HepG2 (cell line): Measurements from ENCODE around the gene RHBDF2. TPM values are rescaled to one million over a fixed set of nuclear protein-coding genes. Genes with fewer than 3 reads are reported as not detected.

Experiments
- ATAC-seq: fragments of 200-7000 bp; cut with Tn5 transposase; 3 replicates; pipeline ENCODE4 v1.9.1; 2020; ENCODE audit warnings: mild to moderate bottlenecking, moderate library complexity
- BruUV-seq: library from RNA; stranded (reverse); fragments of 400-500 nt; replicated peaks from 2 replicates; lab custom pipeline; 2021; lab: Mats Ljungman, UMichigan
- CTCF ChIA-PET: fragments of 300-600 bp; formaldehyde crosslinking; extraction: SDS; loops from one replicate; lab custom pipeline; 2021; ENCODE audit warnings: low total read pairs, inconsistent platforms, low intra/inter-chr PET ratio; lab: Yijun Ruan, JAX
- POLR2A ChIA-PET: fragments of 350-600 bp; sonication (Branson Sonifier 250); formaldehyde crosslinking; loops from one replicate; lab custom pipeline; 2020; ENCODE audit warnings: antibody characterized with exemption, inconsistent platforms; lab: Yijun Ruan, JAX
- DNase-seq: peaks from one replicate; pipeline ENCODE4 v3.0.0-alpha.2; 2015; ENCODE audit warnings: low spot score
- FAIRE-seq: peaks from 3 replicates; lab custom pipeline; 2011; peaks lifted over from hg19 to GRCh38; lab: Jason Lieb, UNC
- H2AFZ ChIP-seq: one replicate; pipeline ENCODE4 v1.6.1; 2011; ENCODE audit warnings: low read length, inconsistent platforms
- H3K27ac ChIP-seq: fragments of 300-600 bp; 3 replicates; pipeline ENCODE4 v1.8.0; 2011; ENCODE audit warnings: mixed run types, mild to moderate bottlenecking, mixed read lengths, low read length, inconsistent platforms; ENCODE audit not compliant: insufficient read depth; ENCODE audit errors: extremely low read length
- H3K27me3 ChIP-seq, 2 experiments: fragments of 200-600 bp in 1 of 2; 2 replicates in 1 of 2; 3 replicates in 1 of 2; pipeline versions ENCODE4 v1.6.0 to v1.8.0; 2011; ENCODE audit warnings: low read length in 2 of 2, mild to moderate bottlenecking in 2 of 2, moderate library complexity in 2 of 2, inconsistent platforms in 1 of 2; ENCODE audit not compliant: insufficient read depth in 2 of 2, control insufficient read depth in 1 of 2
- H3K36me3 ChIP-seq, 2 experiments: fragments of 200-600 bp in 1 of 2; replicated peaks in 1 of 2; 2 replicates in 1 of 2; 3 replicates in 1 of 2; pipeline versions ENCODE4 v1.5.1 to v1.8.0; 2011; ENCODE audit warnings: low read length in 2 of 2, inconsistent platforms in 1 of 2; ENCODE audit not compliant: insufficient read depth in 2 of 2, control insufficient read depth in 1 of 2
- H3K4me1 ChIP-seq: 2 replicates; pipeline ENCODE4 v1.5.1; 2012; ENCODE audit warnings: low read length, inconsistent platforms; ENCODE audit not compliant: insufficient read depth
- H3K4me2 ChIP-seq: 2 replicates; pipeline ENCODE4 v1.6.0; 2011; ENCODE audit warnings: low read depth, low read length, inconsistent platforms
- H3K4me3 ChIP-seq, 3 experiments: fragments of 200-600 bp in 1 of 3; sonication (generic), shearing (Covaris generic) in 1 of 3; replicated peaks in 1 of 3; 2 replicates each; pipeline ENCODE4 v1.5.1; 2011 to 2016; ENCODE audit warnings: low read length in 3 of 3, inconsistent platforms in 2 of 3, low read depth in 2 of 3, mild to moderate bottlenecking in 2 of 3, control low read depth in 1 of 3, mixed read lengths in 1 of 3; ENCODE audit not compliant: insufficient read depth in 1 of 3
- H3K79me2 ChIP-seq: one replicate; pipeline ENCODE4 v1.6.1; 2011; ENCODE audit warnings: low read length, inconsistent platforms; ENCODE audit not compliant: insufficient read depth
- H3K9ac ChIP-seq: 2 replicates; pipeline ENCODE4 v1.6.0; 2011; ENCODE audit warnings: mild to moderate bottlenecking, low read depth, low read length, inconsistent platforms; ENCODE audit not compliant: insufficient read depth
- H3K9me3 ChIP-seq: 2 replicates; pipeline ENCODE4 v1.5.1; 2012; ENCODE audit warnings: mild to moderate bottlenecking, low read length
- H4K20me1 ChIP-seq: 2 replicates; pipeline ENCODE4 v1.6.0; 2011; ENCODE audit warnings: inconsistent platforms, mild to moderate bottlenecking, low read length, moderate library complexity; ENCODE audit not compliant: insufficient read depth
- CC2D1A ChIP-seq: sonication (generic); formaldehyde crosslinking; IDR thresholded peaks from 2 replicates; pipeline ENCODE4 v1.8.1; 2023; ENCODE audit warnings: mild to moderate bottlenecking, missing genetic modification reagents
- CEBPB ChIP-seq: IDR thresholded peaks from 2 replicates; pipeline ENCODE4 v1.6.1; 2011; ENCODE audit warnings: low read depth, low read length, improper control_type of control experiment, borderline replicate concordance
- HINFP ChIP-seq: sonication (generic); formaldehyde crosslinking; IDR thresholded peaks from 2 replicates; pipeline ENCODE4 v1.4.0; 2020; ENCODE audit warnings: low read depth, mild to moderate bottlenecking, missing genetic modification reagents
- HIVEP1 ChIP-seq: sonication (generic); formaldehyde crosslinking; IDR thresholded peaks from 2 replicates; pipeline ENCODE4 v1.4.0; 2020; ENCODE audit warnings: mild to moderate bottlenecking, missing genetic modification reagents
- HNRNPUL1 ChIP-seq: fragments of 200-400 bp; formaldehyde crosslinking; IDR thresholded peaks from 2 replicates; pipeline ENCODE4 v1.6.1; 2017; ENCODE audit warnings: low read depth, mild to moderate bottlenecking, low read length, moderate library complexity
- MAX ChIP-seq: IDR thresholded peaks from 2 replicates; pipeline ENCODE4 v1.6.1; 2012; ENCODE audit warnings: inconsistent platforms
- MLLT10 ChIP-seq: sonication (generic); formaldehyde crosslinking; IDR thresholded peaks from 2 replicates; pipeline ENCODE4 v1.4.0; 2020; ENCODE audit warnings: missing genetic modification reagents
- SMAD1 ChIP-seq: sonication (generic); formaldehyde crosslinking; IDR thresholded peaks from 2 replicates; pipeline ENCODE4 v1.4.0; 2020; ENCODE audit warnings: missing genetic modification reagents, low read depth, mild to moderate bottlenecking, borderline replicate concordance
- ZFP91 ChIP-seq: sonication (generic); formaldehyde crosslinking; IDR thresholded peaks from 2 replicates; pipeline ENCODE4 v1.9.0; 2022; ENCODE audit warnings: missing genetic modification reagents, mild to moderate bottlenecking, borderline replicate concordance
- ZNF225 ChIP-seq: sonication (generic); formaldehyde crosslinking; IDR thresholded peaks from 2 replicates; pipeline ENCODE4 v1.4.0; 2020; ENCODE audit warnings: mild to moderate bottlenecking, missing genetic modification reagents
- ZNF264 ChIP-seq: sonication (generic); formaldehyde crosslinking; IDR thresholded peaks from 2 replicates; pipeline ENCODE4 v1.4.0; 2020; ENCODE audit warnings: missing genetic modification reagents
- ZNF563 ChIP-seq: sonication (generic); formaldehyde crosslinking; IDR thresholded peaks from 2 replicates; pipeline ENCODE4 v1.8.0; 2022; ENCODE audit warnings: mild to moderate bottlenecking, moderate library complexity, missing genetic modification reagents
- ZNF619 ChIP-seq: sonication (generic); formaldehyde crosslinking; IDR thresholded peaks from 2 replicates; pipeline ENCODE4 v1.4.0; 2020; ENCODE audit warnings: mild to moderate bottlenecking, missing genetic modification reagents
- ZNF652 ChIP-seq: IDR thresholded peaks from 2 replicates; pipeline ENCODE4 v1.6.1; 2016; ENCODE audit warnings: low read depth, borderline replicate concordance
- ZNF687 ChIP-seq: sonication (generic); formaldehyde crosslinking; IDR thresholded peaks from 2 replicates; pipeline ENCODE4 v1.5.1; 2020; ENCODE audit warnings: mild to moderate bottlenecking, missing genetic modification reagents, moderate library complexity
- ZNF720 ChIP-seq: sonication (generic); formaldehyde crosslinking; IDR thresholded peaks from 2 replicates; pipeline ENCODE4 v1.4.0; 2020; ENCODE audit warnings: missing genetic modification reagents
- whole genome bisulfite sequencing: methylation state at CpG from one replicate; pipeline ENCODE4 v1.1.6; 2017; ENCODE audit warnings: low lambda C conversion rate; 5-methylcytosine and 5-hydroxymethylcytosine counted together
- in situ Hi-C: cut with HindIII; loops from 2 replicates; pipeline ENCODE4 v1.10.0; 2017; ENCODE audit warnings: low pct_unique_long_range_greater_than_20kb; ENCODE audit not compliant: extremely low pct_ligation_motif_present
- intact Hi-C: fragments of 100-400 bp; cut with micrococcal nuclease; formaldehyde crosslinking; loops from one replicate; pipeline ENCODE4 v1.10.0; 2022; ENCODE audit not compliant: unreplicated experiment
- polyA plus RNA-seq, 8 experiments: library from polyadenylated mRNA; depleted of rRNA in 3 of 8; stranded (reverse) in 7 of 8; unstranded in 1 of 8; fragments of >200 nt; fragmentation: Illumina TruSeq in 4 of 8; extraction: Trizol in 4 of 8; gene quantifications; 2 replicates each; pipeline versions ENCODE4 v1.2.1 to v1.2.3, GENCODE V29; 2011 to 2016; ENCODE audit warnings: low read depth in 4 of 8, missing spikeins in 1 of 8, mixed read lengths in 1 of 8; ENCODE audit not compliant: insufficient read depth in 1 of 8
- total RNA-seq, 5 experiments: library from RNA; depleted of rRNA; stranded (reverse); fragments of >200 nt; fragmentation: Illumina TruSeq; extraction: Trizol; gene quantifications; 2 replicates each; pipeline ENCODE4 v1.2.3, GENCODE V29; 2016; ENCODE audit warnings: low read depth in 1 of 5

RHBDF2 gene
- total and polyA plus RNA-seq, 2 of the 13 experiments (the other 11 are each of a cell fraction or from before 2014, with no cell fraction given), result 7.8 to 24.2 TPM

- no peak overlapping the region for H2AFZ ChIP-seq
- no peak for ATAC-seq
- peak overlapping the region; percentile 54 for H3K4me2 ChIP-seq
- in situ Hi-C loops (no loop called here), intact Hi-C loops (no loop called here)
- FAIRE-seq, result no peak
- peak overlapping the region in 1 of 3 experiments; percentile 46; a peak in 1 of 6 replicates for H3K4me3 ChIP-seq
- H4K20me1 ChIP-seq, result no peaks in the 10 kb centered on the region
- no peak overlapping the region for H3K9ac ChIP-seq
- no peaks in the 10 kb centered on the region for H3K79me2 ChIP-seq
- no peaks in the 10 kb centered on the region for H3K9me3 ChIP-seq
- POLR2A ChIA-PET, result interaction anchor here (1.1 to 1.9 kb wide), 5 partner anchors 27 to 44 kb away, joined by 3 to 5 read pairs (median 4); no protein-coding TSS in a partner anchor
- no peak overlapping the region for H3K27ac ChIP-seq
- H3K36me3 ChIP-seq, result no peaks in the 10 kb centered on the region
- no TSS peak for BruUV-seq
- 12% methylated on average over 18 of the region's 24 CpGs for WGBS
- no peak for DNase-seq
- CTCF ChIA-PET, result no interaction called here
- H3K27me3 ChIP-seq, result peaks cover 10 to 34% of the 10 kb centered on the region in 2 experiments; a peak in 4 of 5 replicates
- peaks cover 67% of the 10 kb centered on the region for H3K4me1 ChIP-seq
- TF ChIP-seq ZNF563 (CRISPR knock-in tag) (peak; percentile 15; the same call in 1 of the 2 replicates), MAX (0 out of 2 replicates have a peak, but pooled peaks have one; percentile 8), HIVEP1 (CRISPR knock-in tag) (0 out of 2 replicates have a peak, but pooled peaks have one; percentile 36), ZNF264 (CRISPR knock-in tag) (no peak), ZNF225 (CRISPR knock-in tag) (0 out of 2 replicates have a peak, but pooled peaks have one; percentile 47), ZNF687 (CRISPR knock-in tag) (peak; percentile 15; the same call in 1 of the 2 replicates), ZNF619 (CRISPR knock-in tag) (0 out of 2 replicates have a peak, but pooled peaks have one; percentile 37), ZNF720 (no peak), HNRNPUL1 (no peak), HINFP (CRISPR knock-in tag) (no peak), MLLT10 (no peak), ZNF652 (no peak), CC2D1A (CRISPR knock-in tag) (no peak), SMAD1 (CRISPR knock-in tag) (no peak), ZFP91 (CRISPR knock-in tag) (peak; percentile 37), CEBPB (peak; percentile 80; the same call in 1 of the 2 replicates)
Observed at GRCh38 chr17:76462556-76463290, 38.5 kb downstream of the RHBDF2 start.
